Parathyroid adenoma (tissue), 2 donors: ENCODE measurements around the gene PTX4.

Experiments used
- H2AFZ ChIP-seq: fragments of 300-600 bp; sonication (generic); one replicate; pipeline ENCODE4 v1.7.0; 2017; ENCODE audit warnings: antibody characterized with exemption, mild to moderate bottlenecking
- H3K27ac ChIP-seq: fragments of 300-600 bp; sonication (generic); one replicate; pipeline ENCODE4 v1.7.0; 2017
- H3K27me3 ChIP-seq: fragments of 300-600 bp; sonication (generic); one replicate; pipeline ENCODE4 v1.7.0; 2017; ENCODE audit warnings: low read length; ENCODE audit not compliant: control insufficient read depth, insufficient read depth
- H3K36me3 ChIP-seq: fragments of 300-600 bp; sonication (generic); one replicate; pipeline ENCODE4 v1.7.0; 2017; ENCODE audit warnings: low read length; ENCODE audit not compliant: control insufficient read depth, insufficient read depth
- H3K4me1 ChIP-seq: fragments of 300-600 bp; sonication (generic); one replicate; pipeline ENCODE4 v1.7.0; 2017; ENCODE audit warnings: control low read depth
- H3K4me2 ChIP-seq: fragments of 300-600 bp; sonication (generic); one replicate; pipeline ENCODE4 v1.7.0; 2017; ENCODE audit warnings: low read length
- H3K4me3 ChIP-seq: fragments of 300-600 bp; sonication (generic); one replicate; pipeline ENCODE4 v1.7.0; 2017; ENCODE audit warnings: low read depth, low read length
- H3K79me2 ChIP-seq: fragments of 300-600 bp; sonication (generic); one replicate; pipeline ENCODE4 v1.7.0; 2017; ENCODE audit warnings: control low read depth
- H3K9ac ChIP-seq: fragments of 300-600 bp; sonication (generic); one replicate; pipeline ENCODE4 v1.7.0; 2017; ENCODE audit warnings: mild to moderate bottlenecking
- H3K9me3 ChIP-seq: fragments of 300-600 bp; sonication (generic); one replicate; pipeline ENCODE4 v1.7.0; 2017; ENCODE audit warnings: low read length; ENCODE audit not compliant: control insufficient read depth
- CTCF ChIP-seq: fragments of 300-600 bp; sonication (generic); IDR thresholded peaks from one replicate; pipeline ENCODE4 v1.7.0; 2017; ENCODE audit warnings: antibody characterized with exemption, mild to moderate bottlenecking
- donor health status: primary hyperparathyroidism.

PTX4 gene

GRCh38 chr16:1505073-1505844 is 16.5 kb upstream of the PTX4 start:
- no peak overlapping the region for H3K4me3 ChIP-seq
- no peaks in the 10 kb centered on the region for H3K36me3 ChIP-seq
- H3K9ac ChIP-seq, result no peak overlapping the region
- TF ChIP-seq CTCF, result no peak
- no peaks in the 10 kb centered on the region for H3K4me1 ChIP-seq
- no peak overlapping the region for H2AFZ ChIP-seq
- no peak overlapping the region for H3K4me2 ChIP-seq
- H3K27me3 ChIP-seq, result no peaks in the 10 kb centered on the region
- H3K79me2 ChIP-seq, result no peaks in the 10 kb centered on the region
- no peaks in the 10 kb centered on the region for H3K9me3 ChIP-seq
- no peak overlapping the region for H3K27ac ChIP-seq

GRCh38 chr16:1503110-1503955 is 14.6 kb upstream of the PTX4 start:
- Histone ChIP-seq H3K27ac (no peak overlapping the region), H3K4me2 (no peak overlapping the region), H3K4me3 (no peak overlapping the region), H3K9ac (no peak overlapping the region), H2AFZ (no peak overlapping the region), H3K9me3 (no peaks in the 10 kb centered on the region), H3K79me2 (no peaks in the 10 kb centered on the region), H3K36me3 (no peaks in the 10 kb centered on the region), H3K4me1 (no peaks in the 10 kb centered on the region), H3K27me3 (no peaks in the 10 kb centered on the region)
- TF ChIP-seq CTCF, result no peak

- no peak overlapping the region for H3K4me3 ChIP-seq
- H2AFZ ChIP-seq, result no peak overlapping the region
- H3K36me3 ChIP-seq, result no peaks in the 10 kb centered on the region
- no peak overlapping the region for H3K9ac ChIP-seq
- H3K4me2 ChIP-seq, result no peak overlapping the region
- H3K9me3 ChIP-seq, result no peaks in the 10 kb centered on the region
- H3K4me1 ChIP-seq, result no peaks in the 10 kb centered on the region
- H3K27me3 ChIP-seq, result no peaks in the 10 kb centered on the region
- TF ChIP-seq CTCF, result no peak
- no peak overlapping the region for H3K27ac ChIP-seq
- H3K79me2 ChIP-seq, result no peaks in the 10 kb centered on the region
Observed at GRCh38 chr16:1502092-1503004, 13.6 kb upstream of the PTX4 start.

GRCh38 chr16:1501630-1502029 is 12.9 kb upstream of the PTX4 start:
- no peak for TF ChIP-seq CTCF
- H3K27me3 ChIP-seq, result no peaks in the 10 kb centered on the region
- no peak overlapping the region for H3K9ac ChIP-seq
- H3K79me2 ChIP-seq, result peaks cover 1% of the 10 kb centered on the region
- no peak overlapping the region for H3K4me2 ChIP-seq
- H3K36me3 ChIP-seq, result no peaks in the 10 kb centered on the region
- H3K4me1 ChIP-seq, result no peaks in the 10 kb centered on the region
- H3K9me3 ChIP-seq, result no peaks in the 10 kb centered on the region
- H3K27ac ChIP-seq, result no peak overlapping the region
- no peak overlapping the region for H2AFZ ChIP-seq
- H3K4me3 ChIP-seq, result no peak overlapping the region
